OCI-LY3 (cell line): ENCODE measurements around the gene HCRTR1.

Experiments
- H2AFZ ChIP-seq: fragments of 200-600, 300-600 bp; shearing (Covaris generic); 2 replicates; pipeline ENCODE4 v1.6.0; 2014; ENCODE audit warnings: antibody characterized with exemption, low read depth, low read length
- H3K27ac ChIP-seq: fragments of 200-600, 300-600 bp; sonication (generic); 2 replicates; pipeline ENCODE4 v1.5.1; 2014; ENCODE audit warnings: mild to moderate bottlenecking, low read length, moderate library complexity, mixed read lengths
- H3K27me3 ChIP-seq: fragments of 200-600, 300-600 bp; sonication (generic); 2 replicates; pipeline ENCODE4 v1.6.1; 2014; ENCODE audit warnings: low read depth, low read length, mixed read lengths
- H3K36me3 ChIP-seq: fragments of 200-600, 300-600 bp; sonication (generic); replicated peaks from 2 replicates; pipeline ENCODE3; 2014; ENCODE audit warnings: low read depth, low read length, mixed read lengths
- H3K4me1 ChIP-seq: fragments of 300-600, 200-600 bp; sonication (generic); 2 replicates; pipeline ENCODE4 v1.6.1; 2014; ENCODE audit warnings: low read length, mixed read lengths
- H3K4me2 ChIP-seq: fragments of 200-600, 300-600 bp; sonication (generic); 2 replicates; pipeline ENCODE4 v1.6.1; 2014; ENCODE audit warnings: low read length, mixed read lengths
- H3K4me3 ChIP-seq: fragments of 300-600, 200-600 bp; sonication (generic); 2 replicates; pipeline ENCODE4 v1.5.1; 2014; ENCODE audit warnings: antibody characterized with exemption, mild to moderate bottlenecking, low read length, moderate library complexity
- H3K79me2 ChIP-seq: fragments of 300-600, 200-600 bp; shearing (Covaris generic); 2 replicates; pipeline ENCODE4 v1.6.1; 2014; ENCODE audit warnings: mild to moderate bottlenecking, low read length, mixed read lengths
- H3K9ac ChIP-seq: fragments of 300-600, 200-600 bp; shearing (Covaris generic); 2 replicates; pipeline ENCODE4 v1.6.0; 2014; ENCODE audit warnings: mild to moderate bottlenecking, low read length, moderate library complexity
- H3K9me3 ChIP-seq: fragments of 200-600, 300-600 bp; shearing (Covaris generic); 2 replicates; pipeline ENCODE4 v1.6.1; 2014; ENCODE audit warnings: low read length, mixed read lengths; ENCODE audit not compliant: insufficient read depth
- H4K20me1 ChIP-seq: fragments of 200-600, 300-600 bp; sonication (generic); 2 replicates; pipeline ENCODE4 v1.6.1; 2016; ENCODE audit warnings: low read length, mixed read lengths; ENCODE audit not compliant: insufficient read depth
- CTCF ChIP-seq: fragments of 200-600, 300-600 bp; sonication (generic); IDR thresholded peaks from 2 replicates; pipeline ENCODE4 v1.5.1; 2014; ENCODE audit warnings: antibody characterized with exemption, low read length, low read depth
- EZH2phosphoT487 ChIP-seq: fragments of 200-600 bp; shearing (Covaris generic); IDR thresholded peaks from 2 replicates; pipeline ENCODE4 v1.6.1; 2018; ENCODE audit warnings: antibody characterized with exemption, mixed run types, low read depth

The HCRTR1 gene

GRCh38 chr1:31672986-31673385 lies 55.5 kb downstream of the HCRTR1 start:
- Histone ChIP-seq H2AFZ (no peak overlapping the region), H3K4me2 (no peak overlapping the region), H4K20me1 (no peaks in the 10 kb centered on the region), H3K9ac (no peak overlapping the region), H3K79me2 (no peaks in the 10 kb centered on the region), H3K4me3 (no peak overlapping the region), H3K4me1 (no peaks in the 10 kb centered on the region), H3K27me3 (peaks cover 16% of the 10 kb centered on the region), H3K27ac (no peak overlapping the region), H3K9me3 (no peaks in the 10 kb centered on the region), H3K36me3 (no peaks in the 10 kb centered on the region)
- TF ChIP-seq CTCF (no peak), EZH2phosphoT487 (no peak)

GRCh38 chr1:31673433-31673832 lies 55.9 kb downstream of the HCRTR1 start:
- H3K4me1 ChIP-seq: peaks cover 2% of the 10 kb centered on the region; the same call in 1 of the 2 replicates
- H3K36me3 ChIP-seq: no peaks in the 10 kb centered on the region
- no peaks in the 10 kb centered on the region for H3K9me3 ChIP-seq
- H3K27ac ChIP-seq: no peak overlapping the region
- H3K27me3 ChIP-seq: peaks cover 21% of the 10 kb centered on the region
- TF ChIP-seq CTCF: no peak
- no peak for TF ChIP-seq EZH2phosphoT487
- H4K20me1 ChIP-seq: no peaks in the 10 kb centered on the region
- H3K9ac ChIP-seq: no peak overlapping the region
- no peaks in the 10 kb centered on the region for H3K79me2 ChIP-seq
- no peak overlapping the region for H3K4me2 ChIP-seq
- no peak overlapping the region for H2AFZ ChIP-seq
- H3K4me3 ChIP-seq: no peak overlapping the region

- no peak overlapping the region for H3K27ac ChIP-seq
- H2AFZ ChIP-seq: no peak overlapping the region
- peaks cover 21% of the 10 kb centered on the region for H3K27me3 ChIP-seq
- H3K36me3 ChIP-seq: no peaks in the 10 kb centered on the region
- H3K4me1 ChIP-seq: peaks cover 2% of the 10 kb centered on the region; the same call in 1 of the 2 replicates
- TF ChIP-seq EZH2phosphoT487: no peak
- TF ChIP-seq CTCF: no peak
- H3K4me2 ChIP-seq: no peak overlapping the region
- H3K9ac ChIP-seq: no peak overlapping the region
- H3K9me3 ChIP-seq: no peaks in the 10 kb centered on the region
- H4K20me1 ChIP-seq: no peaks in the 10 kb centered on the region
- no peak overlapping the region for H3K4me3 ChIP-seq
- no peaks in the 10 kb centered on the region for H3K79me2 ChIP-seq
Measured at GRCh38 chr1:31674626-31675025, 57.1 kb downstream of the HCRTR1 start.

DNA sequence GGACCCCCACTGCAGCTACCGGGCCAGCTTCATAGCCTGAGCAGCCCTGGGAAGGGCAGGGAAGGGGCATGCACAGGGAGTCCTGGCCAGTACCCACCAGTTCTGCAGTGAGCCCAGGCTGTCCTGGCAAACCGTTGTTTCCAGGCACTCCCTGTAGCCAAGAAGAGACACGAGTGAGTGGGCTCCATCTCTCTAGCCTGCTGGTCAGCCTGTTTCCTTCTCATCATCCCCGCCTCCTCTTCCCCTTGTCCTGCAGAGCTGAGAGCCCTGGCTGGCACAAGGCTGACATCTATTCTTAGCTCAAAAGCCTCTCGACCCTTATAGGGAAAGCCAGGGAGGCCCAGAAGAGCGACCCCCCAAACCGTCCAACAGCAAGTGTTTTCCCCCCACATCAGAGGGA lies 57.7 kb downstream of the HCRTR1 start:
- Histone ChIP-seq H3K4me3 (no peak overlapping the region), H4K20me1 (no peaks in the 10 kb centered on the region), H3K4me1 (peaks cover 2% of the 10 kb centered on the region; the same call in 1 of the 2 replicates), H3K27ac (no peak overlapping the region), H3K9me3 (no peaks in the 10 kb centered on the region), H2AFZ (no peak overlapping the region), H3K36me3 (no peaks in the 10 kb centered on the region), H3K4me2 (no peak overlapping the region), H3K27me3 (peaks cover 18% of the 10 kb centered on the region), H3K79me2 (no peaks in the 10 kb centered on the region), H3K9ac (no peak overlapping the region)
- no peak for TF ChIP-seq EZH2phosphoT487
- TF ChIP-seq CTCF: no peak
